Erythroblast (primary cell): ENCODE results near the gene CDK5R1.

Experiments used
- GATA1 ChIP-seq: IDR thresholded peaks from 2 replicates; pipeline ENCODE4 v1.6.1; 2011; ENCODE audit warnings: low read depth, mild to moderate bottlenecking, control low read depth, low read length, moderate library complexity
- POLR2A ChIP-seq: IDR thresholded peaks from 2 replicates; pipeline ENCODE4 v1.6.1; 2011; ENCODE audit warnings: mild to moderate bottlenecking, low read length

GRCh38 chr17:32516450-32516849 lies 29.7 kb downstream of the CDK5R1 start:
- TF ChIP-seq POLR2A = no peak
- TF ChIP-seq GATA1 = no peak
